ENCODE results near the gene TOLLIP.

DNA sequence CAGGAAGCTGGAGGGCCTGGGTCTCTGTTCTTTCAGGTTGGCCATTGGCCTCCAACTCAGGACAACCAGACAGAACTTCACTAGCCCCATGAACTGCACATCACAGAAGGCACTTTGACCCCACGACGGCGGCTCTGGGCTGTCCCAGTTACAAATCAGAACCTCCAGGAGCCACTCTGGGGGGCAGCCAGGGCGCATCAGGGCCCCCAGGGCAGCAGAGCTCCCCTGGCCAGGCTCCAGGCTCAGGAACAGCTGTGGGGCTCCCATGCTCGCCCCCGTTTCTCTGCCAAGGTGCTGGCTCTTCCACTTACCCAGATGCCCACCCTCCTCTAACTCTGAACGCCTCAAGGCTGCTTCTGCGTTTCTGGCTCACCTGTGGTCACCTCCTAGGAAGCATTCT, 25.5 kb downstream of the TOLLIP start:
- TF ChIP-seq, protein P1, sequence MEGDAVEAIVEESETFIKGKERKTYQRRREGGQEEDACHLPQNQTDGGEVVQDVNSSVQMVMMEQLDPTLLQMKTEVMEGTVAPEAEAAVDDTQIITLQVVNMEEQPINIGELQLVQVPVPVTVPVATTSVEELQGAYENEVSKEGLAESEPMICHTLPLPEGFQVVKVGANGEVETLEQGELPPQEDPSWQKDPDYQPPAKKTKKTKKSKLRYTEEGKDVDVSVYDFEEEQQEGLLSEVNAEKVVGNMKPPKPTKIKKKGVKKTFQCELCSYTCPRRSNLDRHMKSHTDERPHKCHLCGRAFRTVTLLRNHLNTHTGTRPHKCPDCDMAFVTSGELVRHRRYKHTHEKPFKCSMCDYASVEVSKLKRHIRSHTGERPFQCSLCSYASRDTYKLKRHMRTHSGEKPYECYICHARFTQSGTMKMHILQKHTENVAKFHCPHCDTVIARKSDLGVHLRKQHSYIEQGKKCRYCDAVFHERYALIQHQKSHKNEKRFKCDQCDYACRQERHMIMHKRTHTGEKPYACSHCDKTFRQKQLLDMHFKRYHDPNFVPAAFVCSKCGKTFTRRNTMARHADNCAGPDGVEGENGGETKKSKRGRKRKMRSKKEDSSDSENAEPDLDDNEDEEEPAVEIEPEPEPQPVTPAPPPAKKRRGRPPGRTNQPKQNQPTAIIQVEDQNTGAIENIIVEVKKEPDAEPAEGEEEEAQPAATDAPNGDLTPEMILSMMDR (IDR thresholded peaks at IDR 0.05) = no peak
- TF ChIP-seq POLR2A (IDR thresholded peaks at IDR 0.05) = no peak
- TF ChIP-seq POLR2AphosphoS5 (IDR thresholded peaks at IDR 0.05) = no peak
- no peak for TF ChIP-seq EP300 (IDR thresholded peaks at IDR 0.05)

All from stomach (tissue), 4 donors.